K562 (cell line): Measurements from ENCODE around the gene CEP85L. TPM values are rescaled to one million over a fixed set of nuclear protein-coding genes. Genes with fewer than 3 reads are reported as not detected.

ENCODE experiments used
- ZNF318 ChIP-seq, 2 experiments: fragments of 450-650 bp; IDR thresholded peaks; 2 replicates each; pipeline ENCODE4 v1.6.1; 2016; ENCODE audit warnings: mild to moderate bottlenecking in 2 of 2, borderline replicate concordance in 1 of 2, low read depth in 1 of 2, moderate library complexity in 1 of 2
- polyA plus RNA-seq, 8 experiments: library from polyadenylated mRNA; depleted of rRNA in 4 of 8; stranded (reverse) in 5 of 8; unstranded in 3 of 8; fragments of >200 nt; fragmentation: Nextera tagmentation in 2 of 8; fragmentation: Illumina TruSeq in 1 of 8; extraction: Ambion mirVana in 2 of 8; extraction: Trizol in 1 of 8; gene quantifications; 2 replicates each; pipeline versions ENCODE4 v1.2.1 to v1.2.3, GENCODE V29; 2011 to 2014; ENCODE audit warnings: inconsistent platforms in 1 of 8, missing spikeins in 1 of 8
- total RNA-seq, 7 experiments: library from RNA; depleted of rRNA in 6 of 7; stranded (reverse); fragments of >200 nt in 6 of 7; fragmentation: Illumina TruSeq in 2 of 7; extraction: Trizol in 2 of 7; gene quantifications; 2 replicates each; pipeline versions ENCODE4 v1.2.1 to v1.2.3, GENCODE V29; 2011 to 2021; ENCODE audit warnings: low replicate concordance in 1 of 7

Gene CEP85L
- total and polyA plus RNA-seq, 9 of the 15 experiments (the other 6 are each of a cell fraction or from before 2014, with no cell fraction given) = 4.5 to 15.8 (median 8.3) TPM

- TF ChIP-seq ZNF318 (IDR thresholded peaks at IDR 0.05; ENCODE audit: borderline replicate concordance in 1 of 2, low read depth in 1 of 2) = no peak
Measured at GRCh38 chr6:118460958-118461470, 190.4 kb downstream of the CEP85L start (continued).
